GM19455 (cell line): ENCODE results near the gene NAA15.
"Not testable (repeated sequence)": the region's sequence is repeated elsewhere in the genome, so short reads cannot be mapped to it uniquely, and the experiment has no call there.

Experiments
- ATAC-seq: cut with Tn5 transposase; IDR thresholded peaks from one replicate; pipeline ENCODE4 v1.9.1; 2021; ENCODE audit not compliant: unreplicated experiment

NAA15 gene

GRCh38 chr4:139333046-139333445 lies 31.7 kb downstream of the NAA15 start:
- ATAC-seq: no peak

DNA sequence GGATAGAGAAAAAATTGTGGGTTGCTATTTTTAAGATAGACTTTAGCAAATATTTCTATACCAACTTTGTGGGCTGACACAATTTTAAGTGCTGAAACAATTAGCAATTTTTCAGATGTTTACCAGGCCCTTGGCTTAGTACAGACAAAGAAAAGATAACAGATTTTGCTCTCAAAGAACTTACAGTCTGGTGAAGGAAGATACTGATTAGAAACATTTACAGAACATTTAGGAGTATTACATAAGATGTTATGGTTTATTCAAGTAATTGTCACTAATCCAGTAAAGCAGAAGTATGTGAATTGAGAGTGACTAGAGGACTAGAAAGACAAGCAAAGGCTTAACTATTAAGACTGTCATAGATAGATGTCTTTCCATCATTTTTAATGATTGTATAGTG lies 36.3 kb downstream of the NAA15 start:
- ATAC-seq: no peak

GRCh38 chr4:139361301-139361700 lies 60.0 kb downstream of the NAA15 start:
- no peak for ATAC-seq

- no peak for ATAC-seq
Measured at GRCh38 chr4:139367421-139368090, 66.3 kb downstream of the NAA15 start.

DNA sequence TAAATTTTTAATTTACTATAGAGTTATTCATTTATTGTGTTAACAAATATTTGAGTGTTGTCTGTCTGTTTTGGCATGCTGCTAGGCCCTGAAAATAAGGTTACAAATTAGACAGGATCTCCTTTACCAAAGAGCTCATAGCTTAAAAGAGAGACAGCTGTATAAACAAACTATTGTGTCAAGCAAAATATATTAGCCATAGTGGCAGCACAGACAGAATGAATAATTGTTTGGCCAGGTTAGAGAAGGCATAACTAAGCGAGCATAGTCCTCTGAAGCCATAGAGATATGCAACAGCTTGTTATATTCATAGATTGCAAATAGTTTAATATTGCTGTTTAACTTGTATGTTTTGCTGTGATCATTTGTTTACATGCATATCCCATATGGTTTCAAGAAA lies 67.7 kb downstream of the NAA15 start:
- ATAC-seq: no peak

DNA sequence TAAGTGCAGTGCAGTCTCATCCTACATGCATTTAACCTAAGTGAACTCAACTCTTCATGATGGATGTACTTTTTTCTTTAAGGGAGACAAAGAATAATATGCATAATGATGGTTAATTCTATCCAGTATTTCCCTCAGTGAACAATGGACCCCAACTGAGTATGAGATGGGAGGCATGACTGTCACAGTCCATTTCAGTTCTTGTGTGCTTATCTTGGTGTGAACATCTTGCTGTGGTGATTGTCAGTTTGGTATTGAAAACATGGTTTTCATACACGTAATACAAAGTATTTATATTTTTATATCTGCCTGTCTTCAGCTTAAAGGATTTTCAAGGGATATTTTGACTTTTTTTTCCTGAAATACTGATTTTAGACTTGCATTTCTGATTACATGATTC lies 72.9 kb downstream of the NAA15 start:
- ATAC-seq: no peak

GRCh38 chr4:139386421-139386820 lies 85.1 kb downstream of the NAA15 start:
- ATAC-seq: no peak

DNA sequence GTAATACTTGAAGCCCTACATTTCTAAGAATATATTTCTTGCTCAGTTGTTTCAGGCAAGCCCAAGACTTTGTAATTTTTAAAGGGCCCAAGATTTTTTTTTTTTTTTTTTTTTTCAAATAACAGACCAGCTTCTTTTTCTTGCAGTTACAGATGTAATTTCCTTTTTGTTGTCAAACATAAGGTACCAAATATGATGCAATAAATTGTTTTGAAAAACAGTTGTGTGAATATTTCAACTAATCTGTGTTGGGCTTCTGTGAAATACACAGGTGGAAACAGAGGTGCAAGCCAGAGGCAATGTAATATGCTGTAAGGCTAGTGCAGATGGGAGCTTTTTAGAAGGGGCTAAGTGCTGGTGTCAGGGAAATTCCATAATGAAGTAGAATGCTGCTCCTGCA lies 87.8 kb downstream of the NAA15 start:
- ATAC-seq: no peak

- ATAC-seq: no peak
Measured at GRCh38 chr4:139389991-139390390, 88.7 kb downstream of the NAA15 start.

DNA sequence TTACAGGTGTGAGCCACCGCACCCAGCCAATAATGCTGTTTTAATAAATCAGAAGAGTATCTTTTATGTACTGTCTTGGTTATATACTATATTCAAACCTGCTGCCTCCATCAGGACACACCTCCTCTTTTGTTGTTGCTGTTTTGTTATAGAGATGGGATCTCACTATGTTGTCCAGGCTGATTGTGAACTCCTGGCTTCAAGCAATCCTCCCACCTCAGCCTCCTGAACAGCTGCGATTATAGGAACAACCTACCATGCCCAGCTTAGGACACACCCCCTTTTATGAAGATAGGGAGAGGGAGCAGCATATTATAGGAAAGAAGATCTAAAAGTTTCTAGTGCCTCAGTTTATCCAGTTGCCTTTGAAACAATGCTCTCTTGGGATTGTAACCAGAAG lies 90.4 kb downstream of the NAA15 start:
- no peak for ATAC-seq

DNA sequence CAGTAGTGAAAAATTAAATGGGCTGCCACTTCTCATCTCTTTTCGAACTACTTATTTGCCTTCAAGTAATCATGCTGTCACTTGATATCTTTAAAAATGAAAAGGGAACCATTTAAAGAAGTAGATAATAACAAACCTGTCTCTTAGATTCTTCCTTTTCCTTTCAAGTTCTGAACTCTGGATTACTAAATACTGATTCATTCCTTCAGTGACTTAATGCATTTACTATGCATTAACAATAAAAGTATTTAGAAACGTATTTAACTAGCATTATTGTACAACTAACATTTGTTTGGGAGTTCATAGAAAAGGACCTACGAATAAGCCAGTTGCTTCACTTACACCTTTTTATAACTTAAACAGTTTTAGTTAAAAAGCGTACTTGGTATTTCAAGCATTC lies 91.5 kb downstream of the NAA15 start:
- ATAC-seq: no peak

- no peak for ATAC-seq
Measured at GRCh38 chr4:139401368-139401767, 100.1 kb downstream of the NAA15 start.

DNA sequence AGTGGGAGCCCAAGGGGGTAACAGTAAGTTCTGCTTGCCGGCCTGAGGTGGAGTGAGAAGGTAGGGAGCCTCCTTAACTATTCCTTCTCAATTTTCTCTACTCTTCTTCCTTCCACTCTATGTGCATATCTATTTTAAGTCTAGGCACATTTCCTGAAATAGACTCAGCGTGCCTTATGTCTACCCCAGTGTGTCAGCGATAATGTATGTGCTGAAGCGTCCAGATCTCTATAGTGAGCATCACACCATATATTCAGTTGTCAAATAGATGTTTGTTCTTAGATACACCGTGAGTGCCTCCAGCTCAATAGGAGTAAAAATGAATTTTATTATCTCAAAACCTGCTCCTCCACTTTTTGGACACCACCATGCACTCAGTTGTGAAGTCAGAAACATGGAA lies 101.1 kb downstream of the NAA15 start:
- ATAC-seq: no peak

- ATAC-seq: no peak
Measured at GRCh38 chr4:139403462-139403861, 102.2 kb downstream of the NAA15 start.

- no peak for ATAC-seq
Measured at GRCh38 chr4:139410312-139410711, 109.0 kb downstream of the NAA15 start.

- ATAC-seq: not testable (repeated sequence)
Measured at GRCh38 chr4:139414671-139415210, 113.4 kb downstream of the NAA15 start.

GRCh38 chr4:139416073-139416673 lies 114.9 kb downstream of the NAA15 start:
- ATAC-seq: no peak

- no peak for ATAC-seq
Measured at GRCh38 chr4:139419388-139419914, 118.1 kb downstream of the NAA15 start.

GRCh38 chr4:139420652-139421051 lies 119.3 kb downstream of the NAA15 start:
- ATAC-seq: no peak

GRCh38 chr4:139436122-139436521 lies 134.8 kb downstream of the NAA15 start:
- no peak for ATAC-seq

DNA sequence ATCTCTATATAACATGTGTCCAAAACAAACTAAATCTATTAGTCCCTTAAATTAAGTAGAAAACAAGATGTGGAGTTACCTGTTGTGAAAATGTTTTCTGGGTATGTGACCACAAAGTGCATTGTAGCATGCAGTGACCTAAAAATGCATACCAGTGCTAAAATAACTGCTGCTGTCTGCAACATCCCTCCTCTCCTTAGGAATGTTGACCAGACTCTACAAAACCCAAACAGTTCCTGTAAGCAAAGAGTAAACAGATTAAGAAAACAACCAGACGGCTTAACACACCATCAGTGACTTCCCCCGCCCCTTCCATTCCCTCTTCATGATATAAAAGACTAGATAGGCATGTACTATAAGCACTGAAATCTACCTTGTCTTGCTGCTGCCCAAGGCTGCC lies 136.8 kb downstream of the NAA15 start:
- no peak for ATAC-seq

GRCh38 chr4:139441029-139441428 lies 139.7 kb downstream of the NAA15 start:
- ATAC-seq: no peak
